Mesothelial cell of epicardium (in vitro differentiated cells): Measurements from ENCODE around the gene PMS1. TPM values are rescaled to one million over a fixed set of nuclear protein-coding genes. Genes with fewer than 3 reads are reported as not detected.
A peak's percentile ranks its signal among the peaks of the same experiment; 100 is the strongest.

ENCODE experiments used
- DNase-seq, 2 experiments: peaks; one replicate each; pipeline ENCODE4 v3.0.0; 2021; ENCODE audit warnings: low spot score in 2 of 2; ENCODE audit not compliant: unreplicated experiment in 2 of 2
- H3K27ac Mint-ChIP-seq: 2 replicates; pipeline ENCODE4 v1.8.0; 2021; ENCODE audit warnings: mixed read lengths
- H3K27me3 Mint-ChIP-seq: 2 replicates; pipeline ENCODE4 v1.8.0; 2021; ENCODE audit warnings: low read depth, mixed read lengths
- H3K36me3 Mint-ChIP-seq: 2 replicates; pipeline ENCODE4 v1.8.0; 2021; ENCODE audit warnings: mixed read lengths
- H3K4me1 Mint-ChIP-seq: 2 replicates; pipeline ENCODE4 v1.8.0; 2021; ENCODE audit warnings: mixed read lengths
- H3K4me3 Mint-ChIP-seq: 2 replicates; pipeline ENCODE4 v1.8.0; 2021; ENCODE audit warnings: mild to moderate bottlenecking, moderate library complexity, mixed read lengths
- H3K9me3 Mint-ChIP-seq: 2 replicates; pipeline ENCODE4 v1.8.0; 2021; ENCODE audit warnings: mixed read lengths
- CTCF ChIP-seq: fragments of 200-600 bp; sonication (generic); IDR thresholded peaks from one replicate; pipeline ENCODE4 v1.5.0; 2021; ENCODE audit warnings: antibody characterized with exemption; ENCODE audit not compliant: unreplicated experiment
- total RNA-seq: library from RNA; stranded (reverse); gene quantifications from 3 replicates; pipeline ENCODE4 v1.2.1, GENCODE V29; 2021

The PMS1 gene
- total RNA-seq, 1 donor from 2014 or later: 50.3 TPM

- Mint-ChIP-seq H3K27ac (peak within 1 kb of the TSS; percentile 97), H3K36me3 (peaks cover 19% of the 10 kb centered on the region), H3K27me3 (no peaks in the 10 kb centered on the region), H3K9me3 (no peaks in the 10 kb centered on the region), H3K4me1 (peaks cover 13% of the 10 kb centered on the region), H3K4me3 (peak within 1 kb of the TSS; percentile 94)
- peak; percentile 73 to 84 for DNase-seq
- no peak for TF ChIP-seq CTCF
Measured at GRCh38 chr2:189762551-189763298, 21.5 kb upstream of the PMS1 start, which contains the start of gene OSGEPL1. OSGEPL1 (minus strand) TSS chr2:189762792; CDS start chr2:189761640, 1,152 bp downstream.

GRCh38 chr2:189763908-189764661 is 20.2 kb upstream of the PMS1 start:
- no peaks in the 10 kb centered on the region for H3K9me3 Mint-ChIP-seq
- no peak for DNase-seq
- H3K4me3 Mint-ChIP-seq: peak overlapping the region; percentile 94
- H3K27ac Mint-ChIP-seq: no peak overlapping the region
- H3K4me1 Mint-ChIP-seq: peaks cover 13% of the 10 kb centered on the region
- H3K36me3 Mint-ChIP-seq: peaks cover 16% of the 10 kb centered on the region
- no peak for TF ChIP-seq CTCF
- no peaks in the 10 kb centered on the region for H3K27me3 Mint-ChIP-seq

GRCh38 chr2:189770590-189771322 is 13.5 kb upstream of the PMS1 start:
- no peaks in the 10 kb centered on the region for H3K27me3 Mint-ChIP-seq
- no peak overlapping the region for H3K4me3 Mint-ChIP-seq
- no peak for DNase-seq
- H3K9me3 Mint-ChIP-seq: no peaks in the 10 kb centered on the region
- TF ChIP-seq CTCF: no peak
- peaks cover 28% of the 10 kb centered on the region for H3K36me3 Mint-ChIP-seq
- H3K27ac Mint-ChIP-seq: no peak overlapping the region
- H3K4me1 Mint-ChIP-seq: peaks cover 2% of the 10 kb centered on the region

GRCh38 chr2:189772212-189772611 is 12.0 kb upstream of the PMS1 start:
- H3K27me3 Mint-ChIP-seq: no peaks in the 10 kb centered on the region
- DNase-seq: no peak
- no peaks in the 10 kb centered on the region for H3K9me3 Mint-ChIP-seq
- peaks cover 18% of the 10 kb centered on the region for H3K36me3 Mint-ChIP-seq
- H3K4me3 Mint-ChIP-seq: no peak overlapping the region
- no peak for TF ChIP-seq CTCF
- peaks cover 2% of the 10 kb centered on the region for H3K4me1 Mint-ChIP-seq
- no peak overlapping the region for H3K27ac Mint-ChIP-seq

- Mint-ChIP-seq H3K4me1 (peaks cover 33% of the 10 kb centered on the region), H3K27me3 (no peaks in the 10 kb centered on the region), H3K9me3 (no peaks in the 10 kb centered on the region), H3K36me3 (peaks cover 25% of the 10 kb centered on the region), H3K4me3 (peak overlapping the region; percentile 91), H3K27ac (peak overlapping the region; percentile 19)
- DNase-seq: no peak
- TF ChIP-seq CTCF: no peak
Measured at GRCh38 chr2:189782221-189782671, 2.0 kb upstream of the PMS1 start.
